IMR-90 (cell line): Measurements from ENCODE around the gene HDAC7. TPM values are rescaled to one million over a fixed set of nuclear protein-coding genes. Genes with fewer than 3 reads are reported as not detected.

Source experiments
- ATAC-seq: fragments of 200-7000 bp; cut with Tn5 transposase; 2 replicates; pipeline ENCODE4 v1.9.1; 2020; ENCODE audit warnings: low read depth, mild to moderate bottlenecking, moderate library complexity
- BruUV-seq: library from RNA; stranded (reverse); fragments of 400-500 nt; replicated peaks from 2 replicates; lab custom pipeline; 2021; lab: Mats Ljungman, UMichigan
- CTCF ChIA-PET: fragments of 300-600 bp; formaldehyde crosslinking; extraction: SDS; loops from one replicate; lab custom pipeline; 2021; ENCODE audit warnings: antibody characterized with exemption; lab: Yijun Ruan, JAX
- POLR2A ChIA-PET: fragments of 300-600 bp; sonication (Branson Sonifier 250); formaldehyde crosslinking; loops from one replicate; lab custom pipeline; 2022; ENCODE audit warnings: antibody characterized with exemption; ENCODE audit not compliant: unreplicated experiment; lab: Charles Lee
- DNase-seq: peaks from one replicate; pipeline ENCODE4 v3.0.0; 2013
- H2AFZ ChIP-seq: replicated peaks from 2 replicates; pipeline ENCODE3; 2013; ENCODE audit warnings: low read length, mild to moderate bottlenecking; ENCODE audit not compliant: poor library complexity
- H2AK5ac ChIP-seq: 2 replicates; pipeline ENCODE4 v1.6.1; 2013; ENCODE audit warnings: low read depth, low read length, inconsistent platforms
- H2AK9ac ChIP-seq: replicated peaks from 2 replicates; pipeline ENCODE3; 2013; ENCODE audit warnings: mild to moderate bottlenecking, low read depth, low read length, moderate library complexity; ENCODE audit not compliant: poor library complexity
- H2BK120ac ChIP-seq: 2 replicates; pipeline ENCODE4 v1.6.1; 2013; ENCODE audit warnings: low read depth, low read length, inconsistent platforms
- H2BK15ac ChIP-seq: 3 replicates; pipeline ENCODE4 v1.6.1; 2013; ENCODE audit warnings: low read depth, low read length, inconsistent platforms
- H2BK20ac ChIP-seq: 2 replicates; pipeline ENCODE4 v1.6.1; 2013; ENCODE audit warnings: low read depth, mild to moderate bottlenecking, inconsistent platforms, low read length, moderate library complexity
- H2BK5ac ChIP-seq: 2 replicates; pipeline ENCODE4 v1.6.1; 2013; ENCODE audit warnings: mild to moderate bottlenecking, low read depth, low read length, inconsistent platforms; ENCODE audit not compliant: poor library complexity, severe bottlenecking
- H3K14ac ChIP-seq: replicated peaks from 2 replicates; pipeline ENCODE4 v1.6.1; 2013; ENCODE audit warnings: low read depth, low read length, inconsistent platforms
- H3K18ac ChIP-seq: 2 replicates; pipeline ENCODE4 v1.6.1; 2013; ENCODE audit warnings: low read depth, low read length, control low read depth
- H3K23ac ChIP-seq: 2 replicates; pipeline ENCODE4 v1.6.1; 2013; ENCODE audit warnings: low read depth, low read length, inconsistent platforms
- H3K27ac ChIP-seq: 2 replicates; pipeline ENCODE4 v1.5.1; 2013; ENCODE audit warnings: mild to moderate bottlenecking, control low read depth, low read length; ENCODE audit not compliant: insufficient read depth
- H3K27me3 ChIP-seq: 2 replicates; pipeline ENCODE4 v1.6.1; 2013; ENCODE audit warnings: low read length; ENCODE audit not compliant: control insufficient read depth, insufficient read depth
- H3K36me3 ChIP-seq: 2 replicates; pipeline ENCODE4 v1.6.1; 2013; ENCODE audit warnings: low read length, mixed read lengths; ENCODE audit not compliant: control insufficient read depth, insufficient read depth
- H3K4ac ChIP-seq: 2 replicates; pipeline ENCODE4 v1.6.1; 2013; ENCODE audit warnings: low read depth, low read length, inconsistent platforms
- H3K4me1 ChIP-seq: 2 replicates; pipeline ENCODE4 v1.6.1; 2013; ENCODE audit warnings: low read length, mixed read lengths; ENCODE audit not compliant: control insufficient read depth, insufficient read depth
- H3K4me2 ChIP-seq: 2 replicates; pipeline ENCODE4 v1.6.1; 2013; ENCODE audit warnings: low read depth, mild to moderate bottlenecking, control low read depth, low read length, moderate library complexity
- H3K4me3 ChIP-seq: 2 replicates; pipeline ENCODE4 v1.5.1; 2013; ENCODE audit warnings: low read depth, mild to moderate bottlenecking, control low read depth, low read length, moderate library complexity; ENCODE audit not compliant: insufficient read depth
- H3K56ac ChIP-seq: 2 replicates; pipeline ENCODE4 v1.6.1; 2013; ENCODE audit warnings: low read length, inconsistent platforms; ENCODE audit not compliant: insufficient read depth; ENCODE audit errors: extremely low read depth
- H3K79me1 ChIP-seq, 2 experiments: 2 replicates each; pipeline ENCODE4 v1.6.1; 2013; ENCODE audit warnings: low read length in 2 of 2, inconsistent platforms in 1 of 2, low read depth in 1 of 2
- H3K9ac ChIP-seq: 2 replicates; pipeline ENCODE4 v1.6.1; 2013; ENCODE audit warnings: low read depth, low read length, control low read depth
- H3K9me1 ChIP-seq: 2 replicates; pipeline ENCODE4 v1.6.1; 2013; ENCODE audit warnings: low read length, inconsistent platforms; ENCODE audit not compliant: insufficient read depth
- H3K9me3 ChIP-seq: 2 replicates; pipeline ENCODE4 v1.6.1; 2013; ENCODE audit warnings: low read length; ENCODE audit not compliant: control insufficient read depth, insufficient read depth
- H4K20me1 ChIP-seq: 2 replicates; pipeline ENCODE4 v1.6.1; 2013; ENCODE audit warnings: low read length, inconsistent platforms; ENCODE audit not compliant: insufficient read depth
- H4K5ac ChIP-seq: 2 replicates; pipeline ENCODE4 v1.6.1; 2013; ENCODE audit warnings: mild to moderate bottlenecking, low read depth, low read length, control low read depth
- H4K8ac ChIP-seq, 2 experiments: 2 replicates each; pipeline ENCODE4 v1.6.1; 2013; ENCODE audit warnings: low read depth in 2 of 2, low read length in 2 of 2, control low read depth in 1 of 2, inconsistent platforms in 1 of 2
- H4K91ac ChIP-seq: 2 replicates; pipeline ENCODE4 v1.6.1; 2013; ENCODE audit warnings: low read depth, low read length, inconsistent platforms; ENCODE audit not compliant: insufficient read depth
- BHLHE40 ChIP-seq: fragments of 150-350 bp; IDR thresholded peaks from 2 replicates; pipeline ENCODE4 v1.6.1; 2016; ENCODE audit warnings: mild to moderate bottlenecking, low read depth, low read length
- CHD1 ChIP-seq: IDR thresholded peaks from 2 replicates; pipeline ENCODE4 v1.6.1; 2012; ENCODE audit warnings: low read depth, low read length, improper control_type of control experiment
- FOS ChIP-seq: fragments of 150-350 bp; IDR thresholded peaks from 2 replicates; pipeline ENCODE4 v1.6.1; 2016; ENCODE audit warnings: low read depth, low read length
- MAFK ChIP-seq: IDR thresholded peaks from 2 replicates; pipeline ENCODE4 v1.6.1; 2012; ENCODE audit warnings: low read depth, low read length, improper control_type of control experiment
- MXI1 ChIP-seq: IDR thresholded peaks from 2 replicates; pipeline ENCODE4 v1.6.1; 2012; ENCODE audit warnings: low read depth, mild to moderate bottlenecking, low read length, moderate library complexity, borderline replicate concordance
- NFE2L2 ChIP-seq: fragments of 150-350 bp; IDR thresholded peaks from 2 replicates; pipeline ENCODE4 v1.6.1; 2016; ENCODE audit warnings: low read depth, mild to moderate bottlenecking, low read length
- RAD21 ChIP-seq: IDR thresholded peaks from 2 replicates; pipeline ENCODE4 v1.6.1; 2012; ENCODE audit warnings: low read length, improper control_type of control experiment
- RCOR1 ChIP-seq: IDR thresholded peaks from 2 replicates; pipeline ENCODE4 v1.6.1; 2012; ENCODE audit warnings: mild to moderate bottlenecking, low read length, improper control_type of control experiment; ENCODE audit not compliant: insufficient replicate concordance
- WGBS, 2 experiments: methylation state at CpG; one replicate each; pipeline versions ENCODE4 v1.1.5 to v1.1.7; 2013; ENCODE audit warnings: missing lambda C conversion rate in 2 of 2; ENCODE audit not compliant: insufficient read length in 1 of 2; ENCODE audit errors: extremely low coverage in 2 of 2; 5-methylcytosine and 5-hydroxymethylcytosine counted together
- dilution Hi-C: fragments of 300-500 bp; cut with HindIII; formaldehyde crosslinking; loops from one replicate; pipeline ENCODE4 v1.14.3; 2018; ENCODE audit warnings: low sequenced_read_pairs; ENCODE audit not compliant: unreplicated experiment
- in situ Hi-C: fragments of 300-500 bp; cut with MboI; formaldehyde crosslinking; loops from 3 replicates; pipeline ENCODE4 v1.14.3; 2019; ENCODE audit warnings: low sequenced_read_pairs, inconsistent platforms, mixed read lengths
- intact Hi-C: fragments of 100-400 bp; cut with micrococcal nuclease; formaldehyde crosslinking; loops from 2 replicates; pipeline ENCODE4 v1.10.0; 2022
- polyA plus RNA-seq, 3 experiments: library from polyadenylated mRNA; depleted of rRNA; stranded (reverse); fragments of >200 nt; gene quantifications; 2 replicates each; pipeline ENCODE4 v1.2.3, GENCODE V29; 2012; ENCODE audit warnings: low replicate concordance in 1 of 3
- total RNA-seq: library from RNA; depleted of rRNA; stranded (reverse); fragments of >200 nt; gene quantifications from 2 replicates; pipeline ENCODE4 v1.2.3, GENCODE V29; 2012
- TF ChIP-seq, protein P1 (sequence below): fragments of 150-350 bp; IDR thresholded peaks from 2 replicates; pipeline ENCODE4 v1.6.1; 2017; ENCODE audit warnings: mild to moderate bottlenecking, antibody characterized with exemption, low read length, low read depth

Gene HDAC7
- total and polyA plus RNA-seq, 2 of the 4 experiments (the other 2 are of a cell fraction) = 10.4 to 64.7 TPM

DNA sequence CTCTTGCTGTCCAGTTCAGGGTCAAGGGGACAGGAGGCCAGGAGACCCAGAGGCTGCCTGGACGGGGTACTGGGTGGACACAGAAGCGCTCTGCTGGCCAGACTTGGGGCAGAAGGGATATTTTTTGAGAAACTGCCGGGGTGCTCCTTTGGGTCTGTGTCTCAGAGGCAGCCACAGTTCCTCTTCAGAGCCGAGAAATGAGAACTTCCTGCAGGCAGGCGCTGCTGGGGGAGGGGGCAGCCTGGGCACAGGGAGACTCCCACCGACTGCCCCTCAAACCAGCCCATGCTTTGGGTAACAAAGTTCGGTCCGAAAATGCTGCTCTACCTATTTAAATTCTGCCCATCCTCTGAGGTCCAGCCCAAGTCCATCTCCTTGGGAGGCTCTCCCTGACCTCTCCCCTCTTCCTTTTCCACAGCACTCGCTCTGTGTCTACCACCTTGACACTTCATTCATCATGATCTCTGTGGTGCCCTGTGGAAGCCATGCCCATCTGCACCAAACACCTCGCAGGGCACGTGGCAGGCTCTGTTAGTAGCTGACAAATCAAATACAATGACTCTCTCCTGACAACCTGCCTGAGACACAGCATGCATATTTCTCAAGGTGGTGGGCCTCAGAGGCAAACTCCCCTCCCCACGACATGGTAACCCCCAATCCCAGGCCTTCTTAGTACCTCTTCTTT, 16.4 kb downstream of the HDAC7 start:
- Histone ChIP-seq H3K9me3 (no peaks in the 10 kb centered on the region), H3K27ac (no peak overlapping the region), H2BK20ac (no peak overlapping the region), H3K23ac (no peak overlapping the region), H3K4me2 (no peak overlapping the region), H3K79me1 (peaks cover 19 to 93% of the 10 kb centered on the region in 2 experiments), H3K4me1 (peaks cover 49% of the 10 kb centered on the region), H2AFZ (no peak overlapping the region), H3K9ac (no peak overlapping the region), H3K14ac (0 out of 2 replicates have a peak overlapping the region, but pooled peaks have one; percentile 23), H4K91ac (no peak overlapping the region), H4K20me1 (peaks cover 99% of the 10 kb centered on the region), H4K8ac (no peak overlapping the region), H3K56ac (no peak overlapping the region), H3K18ac (no peak overlapping the region), H2BK15ac (no peak overlapping the region), H3K9me1 (peaks cover 32% of the 10 kb centered on the region), H2AK9ac (no peak overlapping the region), H2BK120ac (no peak overlapping the region), H3K27me3 (no peaks in the 10 kb centered on the region), H2BK5ac (no peak overlapping the region), H3K36me3 (peaks cover 27% of the 10 kb centered on the region), H2AK5ac (no peak overlapping the region), H3K4me3 (no peak overlapping the region), H3K4ac (no peak overlapping the region; the same call in 1 of the 2 replicates), H4K5ac (no peak overlapping the region)
- dilution Hi-C loops = no loop called here
- ChIA-PET CTCF (interaction anchor here (1.7 kb wide), 1 partner anchor 35 kb away, joined by 4 read pairs; no protein-coding TSS in a partner anchor), POLR2A (interaction anchor here (1.4 kb wide), 1 partner anchor 17 kb away, joined by 4 read pairs; the partner anchor contains the start of gene HDAC7)
- DNase-seq (no peak), ATAC-seq (no peak)
- BruUV-seq = no TSS peak
- TF ChIP-seq BHLHE40 (no peak), FOS (no peak), RCOR1 (no peak), CHD1 (no peak), RAD21 (no peak), NFE2L2 (no peak), MAFK (no peak), MXI1 (no peak)
- TF ChIP-seq, protein P1, sequence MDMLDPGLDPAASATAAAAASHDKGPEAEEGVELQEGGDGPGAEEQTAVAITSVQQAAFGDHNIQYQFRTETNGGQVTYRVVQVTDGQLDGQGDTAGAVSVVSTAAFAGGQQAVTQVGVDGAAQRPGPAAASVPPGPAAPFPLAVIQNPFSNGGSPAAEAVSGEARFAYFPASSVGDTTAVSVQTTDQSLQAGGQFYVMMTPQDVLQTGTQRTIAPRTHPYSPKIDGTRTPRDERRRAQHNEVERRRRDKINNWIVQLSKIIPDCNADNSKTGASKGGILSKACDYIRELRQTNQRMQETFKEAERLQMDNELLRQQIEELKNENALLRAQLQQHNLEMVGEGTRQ = no peak
- WGBS, 2 experiments = 82% methylated on average over 5 of the region's 12 CpGs; no CpG with 5 or more reads in 1 of the 2 experiments
- in situ Hi-C loops = no loop called here
- intact Hi-C loops = no loop called here
